Gastrocnemius medialis (tissue), 4 donors: ENCODE measurements around the gene COLEC11.

Experiments
- CTCF ChIP-seq, 5 experiments: fragments of 450-650 bp in 3 of 5; fragments of 200-600 bp in 2 of 5; sonication (generic) in 2 of 5; IDR thresholded peaks in 4 of 5; conservative IDR thresholded peaks in 1 of 5; 1 replicate in 4 of 5; 2 replicates in 1 of 5; pipeline ENCODE4 v1.5.1; 2016 to 2019; ENCODE audit warnings: antibody characterized with exemption in 5 of 5, mild to moderate bottlenecking in 3 of 5, moderate library complexity in 3 of 5
- POLR2A ChIP-seq, 2 donors: fragments of 450-650 bp; IDR thresholded peaks; one replicate each; pipeline ENCODE4 v1.6.1; 2017; ENCODE audit warnings: antibody characterized with exemption in 2 of 2, mild to moderate bottlenecking in 2 of 2, moderate library complexity in 2 of 2

- TF ChIP-seq CTCF (IDR thresholded peaks at IDR 0.05 in 4 of 5, conservative IDR thresholded peaks at IDR 0.05 in 1 of 5) (no peak), POLR2A (IDR thresholded peaks at IDR 0.05) (no peak)
Observed at GRCh38 chr2:3675687-3676086, 80.8 kb downstream of the COLEC11 start.
